ENCODE data around the gene OAS3.
"Not testable (repeated sequence)": the region's sequence is repeated elsewhere in the genome, so short reads cannot be mapped to it uniquely, and the experiment has no call there.

The OAS3 gene

DNA sequence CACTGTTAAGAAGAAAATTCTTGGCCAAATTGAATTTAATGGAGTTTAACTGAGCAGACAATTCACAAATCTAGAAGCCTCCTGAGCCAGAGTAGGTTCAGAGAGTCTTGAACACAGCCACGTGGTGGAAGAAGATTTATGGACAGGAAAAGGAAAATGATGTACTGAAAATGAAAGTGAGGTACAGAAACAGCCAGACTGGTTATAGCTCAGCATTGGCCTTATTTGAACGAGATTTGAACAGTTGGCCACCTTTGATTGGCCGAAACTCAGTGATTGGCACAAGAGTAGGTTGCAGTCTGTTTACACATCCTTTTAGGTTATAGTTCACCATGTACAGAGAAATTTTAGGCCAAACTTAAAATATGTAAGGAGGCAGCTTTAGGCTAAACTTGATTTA is 50.0 kb downstream of the OAS3 start:
- DNase-seq = no peak

- not testable (repeated sequence) for DNase-seq
Observed at GRCh38 chr12:112988823-112989385, 50.6 kb downstream of the OAS3 start.

DNA sequence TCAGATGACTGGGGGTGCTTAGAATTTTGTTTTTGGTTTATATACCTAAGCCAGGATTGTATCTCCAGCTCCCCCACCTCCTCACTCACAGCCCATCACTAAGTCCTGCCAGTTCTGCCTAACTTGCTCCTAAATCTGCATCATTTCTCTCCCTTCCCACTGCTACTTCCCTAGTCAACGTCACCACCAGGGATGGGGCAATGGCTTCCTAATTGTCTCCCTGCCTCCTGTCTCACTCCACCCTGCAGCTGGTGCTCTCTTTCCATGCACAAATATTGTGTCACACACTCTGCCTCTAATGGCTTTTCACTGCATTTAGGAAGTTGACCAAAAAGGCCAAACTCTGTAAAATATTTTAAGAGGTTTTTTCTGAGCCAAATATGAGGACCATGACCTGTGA is 51.5 kb downstream of the OAS3 start:
- DNase-seq = no peak

DNA sequence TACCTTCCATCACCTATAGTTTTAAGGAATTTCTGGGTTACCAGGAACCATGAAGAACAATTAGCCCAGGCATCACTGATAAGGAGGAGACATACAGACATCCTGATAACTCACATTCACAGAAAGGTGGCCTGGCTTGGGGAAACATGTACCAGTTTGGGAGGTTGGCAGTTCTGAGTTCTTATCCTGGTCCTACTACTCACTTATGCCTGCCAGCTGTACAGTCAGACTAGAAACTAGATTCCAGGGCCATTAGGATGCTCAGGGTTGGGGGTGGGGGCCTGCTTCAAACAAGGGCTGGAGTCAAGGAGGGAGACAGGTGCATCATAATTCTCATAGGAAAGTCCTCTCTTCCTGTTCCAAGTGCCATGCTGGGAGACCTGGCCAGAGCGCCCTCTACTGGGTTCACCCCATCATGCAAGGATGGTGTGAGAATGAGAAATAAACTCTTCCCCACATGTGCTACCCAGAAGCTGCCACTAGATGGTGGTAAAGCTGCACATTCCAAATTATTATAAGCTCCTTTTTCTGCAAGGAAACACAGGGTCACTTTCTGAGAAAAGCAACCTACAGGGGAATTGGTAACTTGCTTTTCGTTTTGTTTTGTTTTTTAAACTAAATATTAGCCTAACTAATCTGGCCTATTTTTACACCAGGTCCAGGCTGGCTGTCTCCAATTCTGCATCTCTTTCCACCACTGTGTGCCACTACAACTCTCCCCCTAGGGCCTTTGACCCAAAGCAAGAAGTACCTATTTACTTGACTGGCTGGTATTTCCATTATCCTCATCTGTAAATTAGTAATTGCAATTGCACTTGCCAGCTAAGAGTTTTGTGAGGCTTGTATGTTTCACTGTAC is 54.5 kb downstream of the OAS3 start:
- DNase-seq = peak; percentile 60

GRCh38 chr12:112995008-112995407 is 56.7 kb downstream of the OAS3 start:
- no peak for DNase-seq

GRCh38 chr12:112996501-112996900 is 58.2 kb downstream of the OAS3 start:
- no peak for DNase-seq

GRCh38 chr12:112997506-112997905 is 59.2 kb downstream of the OAS3 start:
- no peak for DNase-seq

GRCh38 chr12:112998987-112999767 is 60.9 kb downstream of the OAS3 start:
- peak; percentile 30 for DNase-seq

- no peak for DNase-seq
Observed at GRCh38 chr12:113000433-113000832, 62.2 kb downstream of the OAS3 start.

GRCh38 chr12:113002155-113002554 is 63.9 kb downstream of the OAS3 start:
- DNase-seq = no peak

- DNase-seq = no peak
Observed at GRCh38 chr12:113002676-113003075, 64.4 kb downstream of the OAS3 start.

GRCh38 chr12:113003636-113004035 is 65.4 kb downstream of the OAS3 start:
- DNase-seq = no peak

DNA sequence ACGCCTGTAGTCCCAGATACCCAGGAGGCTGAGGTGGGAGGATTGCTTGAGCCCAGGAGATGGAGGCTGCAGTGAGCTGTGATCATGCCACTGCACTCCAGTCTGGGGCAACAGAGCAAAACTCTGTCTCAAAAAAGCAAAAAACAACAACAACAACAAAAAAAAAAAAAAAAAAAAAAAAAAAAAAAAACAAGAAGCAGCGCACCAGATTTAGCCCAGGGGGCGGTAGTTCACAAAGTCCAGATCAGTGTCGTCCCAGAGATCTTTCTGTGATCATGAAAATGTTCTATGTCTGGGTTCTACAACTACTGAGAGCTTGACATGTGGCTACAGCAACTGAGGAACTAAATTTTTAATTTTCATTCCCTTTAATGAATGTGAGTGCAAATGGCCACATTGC is 67.5 kb downstream of the OAS3 start:
- no peak for DNase-seq

DNA sequence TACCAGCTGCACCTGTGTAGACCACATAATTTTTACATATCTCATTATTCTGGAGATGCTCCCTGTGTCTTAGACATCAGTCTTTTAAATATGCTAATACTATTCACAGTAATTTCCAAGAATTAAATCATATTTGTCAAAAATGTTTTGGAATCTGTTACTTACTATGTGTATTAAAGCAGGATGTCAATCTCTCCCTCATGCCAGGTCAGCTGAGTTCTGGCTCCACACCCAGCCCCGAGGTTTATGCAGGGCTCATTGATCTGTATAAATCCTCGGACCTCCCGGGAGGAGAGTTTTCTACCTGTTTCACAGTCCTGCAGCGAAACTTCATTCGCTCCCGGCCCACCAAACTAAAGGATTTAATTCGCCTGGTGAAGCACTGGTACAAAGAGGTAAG is 67.9 kb downstream of the OAS3 start:
- DNase-seq = no peak

GRCh38 chr12:113006641-113007040 is 68.4 kb downstream of the OAS3 start:
- DNase-seq = no peak

GRCh38 chr12:113007166-113007565 is 68.9 kb downstream of the OAS3 start:
- no peak for DNase-seq

DNA sequence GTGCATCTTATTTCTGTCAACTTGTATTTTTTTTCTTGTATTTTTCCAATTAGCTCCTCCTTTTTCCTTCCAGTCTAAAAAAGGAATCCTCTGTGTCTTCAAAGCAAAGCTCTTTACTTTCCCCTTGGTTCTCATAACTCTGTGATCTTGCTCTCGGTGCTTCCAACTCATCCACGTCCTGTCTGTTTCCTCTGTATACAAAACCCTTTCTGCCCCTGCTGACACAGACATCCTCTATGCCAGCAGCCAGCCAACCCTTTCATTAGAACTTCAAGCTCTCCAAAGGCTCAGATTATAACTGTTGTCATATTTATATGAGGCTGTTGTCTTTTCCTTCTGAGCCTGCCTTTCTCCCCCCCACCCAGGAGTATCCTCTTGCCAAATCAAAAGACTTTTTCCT is 72.4 kb downstream of the OAS3 start:
- no peak for DNase-seq

GRCh38 chr12:113014565-113014964 is 76.3 kb downstream of the OAS3 start:
- no peak for DNase-seq

GRCh38 chr12:113016796-113017195 is 78.5 kb downstream of the OAS3 start:
- DNase-seq = no peak

DNA sequence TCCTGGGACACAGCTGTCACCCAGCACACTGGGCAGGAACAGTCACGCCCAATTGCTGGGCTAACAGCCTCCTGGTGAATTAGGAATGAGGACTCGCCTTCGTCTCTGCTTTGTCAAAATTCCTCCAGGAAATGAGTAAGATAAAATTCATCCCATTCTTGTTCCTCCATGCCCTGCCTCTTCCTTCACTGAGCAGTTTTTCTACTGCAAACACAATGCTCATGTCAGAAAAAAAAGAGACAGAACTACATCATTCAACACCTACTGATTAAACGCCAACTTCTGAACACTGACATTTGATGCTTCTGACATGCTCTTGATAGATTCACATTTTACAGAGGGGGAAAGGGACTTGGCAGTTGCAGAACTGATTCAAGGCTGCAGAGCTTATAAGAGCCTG is 80.8 kb downstream of the OAS3 start:
- DNase-seq = no peak

DNA sequence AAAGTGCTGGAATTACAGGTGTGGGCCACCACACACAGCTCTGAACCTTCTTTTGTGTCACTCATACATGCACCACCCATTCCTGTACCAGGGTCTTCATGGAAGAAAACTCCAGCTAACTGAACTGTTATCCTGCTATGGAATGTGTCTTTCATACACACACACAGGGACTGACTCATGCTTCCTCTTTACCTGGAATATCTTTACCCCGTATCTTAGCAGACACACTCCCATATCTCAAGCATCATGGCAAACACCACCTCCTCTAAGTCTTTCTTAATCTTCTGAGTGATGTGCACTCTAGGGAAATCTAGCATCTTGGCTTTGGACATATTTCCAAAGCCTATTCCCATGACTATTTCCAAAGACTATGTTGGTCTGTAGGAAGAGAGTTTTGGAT is 83.2 kb downstream of the OAS3 start:
- no peak for DNase-seq

All from NCI-H1105 treated with DMSO at 0.1 percent for 48 hours (cell line).